B cell (primary cell): ENCODE results near the gene MYMK. TPM values are rescaled to one million over a fixed set of nuclear protein-coding genes. Genes with fewer than 3 reads are reported as not detected.

Experiments used
- ATAC-seq: fragments of 200-7000 bp; cut with Tn5 transposase; one replicate; pipeline ENCODE4 v1.10.0; 2021; ENCODE audit warnings: low read depth, mild to moderate bottlenecking, moderate number of reproducible peaks, moderate library complexity
- CTCF ChIA-PET: fragments of 350-600 bp; sonication (Branson Sonifier 250); formaldehyde crosslinking; loops from one replicate; lab custom pipeline; 2021; ENCODE audit warnings: antibody characterized with exemption, inconsistent platforms; lab: Charles Lee
- POLR2A ChIA-PET: fragments of 350-600 bp; sonication (Branson Sonifier 250); formaldehyde crosslinking; loops from one replicate; lab custom pipeline; 2021; ENCODE audit warnings: antibody characterized with exemption; lab: Charles Lee
- DNase-seq: peaks from one replicate; pipeline ENCODE4 v3.0.0; 2013
- H2AFZ ChIP-seq: 2 replicates; pipeline ENCODE4 v1.6.1; 2012; ENCODE audit warnings: mild to moderate bottlenecking, low read depth, low read length; ENCODE audit not compliant: insufficient read depth, poor library complexity, severe bottlenecking
- H3K27ac ChIP-seq, 2 donors: 1 replicate in 1 of 2; 2 replicates in 1 of 2; pipeline ENCODE4 v1.5.1; 2012 to 2013; ENCODE audit warnings: low read length in 2 of 2, mild to moderate bottlenecking in 2 of 2, moderate library complexity in 1 of 2
- H3K27me3 ChIP-seq, 4 experiments: fragments of 200-600 bp in 1 of 4; sonication (generic) in 1 of 4; replicated peaks in 1 of 4; 1 replicate in 2 of 4; 2 replicates in 2 of 4; pipeline versions ENCODE4 v1.6.1 to v1.7.0; 2013 to 2016; ENCODE audit warnings: low read length in 3 of 4, mild to moderate bottlenecking in 2 of 4, mixed read lengths in 1 of 4, moderate library complexity in 1 of 4; ENCODE audit not compliant: insufficient read depth in 4 of 4, control insufficient read depth in 3 of 4; ENCODE audit errors: control extremely low read depth in 1 of 4
- H3K36me3 ChIP-seq, 2 experiments: replicated peaks in 1 of 2; 1 replicate in 1 of 2; 2 replicates in 1 of 2; pipeline versions ENCODE4 v1.6.1 to v1.7.1; 2013; ENCODE audit warnings: low read length in 1 of 2; ENCODE audit not compliant: insufficient read depth in 2 of 2, control insufficient read depth in 1 of 2; ENCODE audit errors: control extremely low read depth in 1 of 2, extremely low read depth in 1 of 2
- H3K4me1 ChIP-seq, 2 donors: fragments of 200-600 bp in 1 of 2; sonication (generic) in 1 of 2; 1 replicate in 1 of 2; 2 replicates in 1 of 2; pipeline versions ENCODE4 v1.5.1 to v1.6.1; 2013 to 2017; ENCODE audit warnings: low read length in 2 of 2; ENCODE audit not compliant: control insufficient read depth in 2 of 2, insufficient read depth in 2 of 2
- H3K4me2 ChIP-seq: replicated peaks from 2 replicates; pipeline ENCODE3; 2012; ENCODE audit warnings: mild to moderate bottlenecking, low read depth, low read length; ENCODE audit not compliant: poor library complexity, severe bottlenecking
- H3K4me3 ChIP-seq, 5 experiments: fragments of 200-600 bp in 1 of 5; sonication (generic) in 1 of 5; 1 replicate in 3 of 5; 2 replicates in 2 of 5; pipeline versions ENCODE4 v1.5.1 to v1.7.0; 2011 to 2016; ENCODE audit warnings: low read length in 4 of 5, mild to moderate bottlenecking in 4 of 5, low read depth in 2 of 5, control low read depth in 1 of 5, moderate library complexity in 1 of 5; ENCODE audit not compliant: insufficient read depth in 1 of 5; ENCODE audit errors: control extremely low read depth in 1 of 5, extremely low read depth in 1 of 5
- H3K79me2 ChIP-seq: fragments of 200-600 bp; sonication (generic); one replicate; pipeline ENCODE4 v1.6.0; 2016; ENCODE audit warnings: low read length; ENCODE audit not compliant: control insufficient read depth, insufficient read depth
- H3K9ac ChIP-seq: fragments of 200-600 bp; sonication (generic); 2 replicates; pipeline ENCODE4 v1.6.1; 2017; ENCODE audit warnings: mild to moderate bottlenecking, low read length, moderate library complexity
- H3K9me3 ChIP-seq, 3 donors: one replicate each; pipeline versions ENCODE4 v1.6.1 to v1.7.1; 2013; ENCODE audit warnings: low read length in 2 of 3; ENCODE audit not compliant: control insufficient read depth in 2 of 3, insufficient read depth in 1 of 3; ENCODE audit errors: control extremely low read depth in 1 of 3
- H4K20me1 ChIP-seq: 2 replicates; pipeline ENCODE4 v1.6.0; 2012; ENCODE audit warnings: mild to moderate bottlenecking, low read length; ENCODE audit not compliant: insufficient read depth, control insufficient read depth, poor library complexity, severe bottlenecking
- H3K27ac Mint-ChIP-seq: one replicate; pipeline ENCODE4 v1.8.0; 2021; ENCODE audit warnings: mixed read lengths
- H3K27me3 Mint-ChIP-seq: one replicate; pipeline ENCODE4 v1.8.0; 2021; ENCODE audit warnings: mixed read lengths
- H3K4me1 Mint-ChIP-seq: one replicate; pipeline ENCODE4 v1.8.0; 2021; ENCODE audit warnings: mixed read lengths
- H3K4me3 Mint-ChIP-seq: one replicate; pipeline ENCODE4 v1.8.0; 2021; ENCODE audit warnings: mixed read lengths
- H3K9me3 Mint-ChIP-seq: one replicate; pipeline ENCODE4 v1.8.0; 2022; ENCODE audit warnings: mixed read lengths; ENCODE audit not compliant: insufficient read depth
- CTCF ChIP-seq: fragments of 200-600 bp; IDR thresholded peaks from one replicate; pipeline ENCODE4 v1.8.0; 2022; ENCODE audit warnings: antibody characterized with exemption, mild to moderate bottlenecking
- EZH2 ChIP-seq: IDR thresholded peaks from 2 replicates; pipeline ENCODE4 v1.6.1; 2012; ENCODE audit warnings: borderline replicate concordance, low read depth, mild to moderate bottlenecking, moderate library complexity, low read length; ENCODE audit not compliant: insufficient read depth, poor library complexity, severe bottlenecking
- WGBS: methylation state at CpG from one replicate; pipeline ENCODE4 v1.1.5; 2013; ENCODE audit warnings: missing lambda C conversion rate; ENCODE audit not compliant: insufficient coverage; 5-methylcytosine and 5-hydroxymethylcytosine counted together
- intact Hi-C: fragments of 100-400 bp; cut with micrococcal nuclease; formaldehyde crosslinking; loops from one replicate; pipeline ENCODE4 v1.10.0; 2022
- polyA plus RNA-seq: library from polyadenylated mRNA; depleted of rRNA; stranded (reverse); fragments of >200 nt; gene quantifications from 2 replicates; pipeline ENCODE4 v1.2.3, GENCODE V29; 2012
- total RNA-seq, 2 donors: library from RNA; stranded (reverse); fragments of 120-200 nt in 1 of 2; gene quantifications; 1 replicate in 1 of 2; 2 replicates in 1 of 2; pipeline versions ENCODE4 v1.2.3 to v1.2.4, GENCODE V29; 2013 to 2022

MYMK gene
- total and polyA plus RNA-seq, 2 donors (not counting 1 experiment from before 2014, with no cell fraction given) = not detected

GRCh38 chr9:133528001-133528875 lies 3.5 kb upstream of the MYMK start:
- H3K36me3 ChIP-seq = no peaks in the 10 kb centered on the region
- no peak overlapping the region for H3K4me3 ChIP-seq
- no peaks in the 10 kb centered on the region for H3K9me3 Mint-ChIP-seq
- peaks cover 37% of the 10 kb centered on the region for H3K27me3 Mint-ChIP-seq
- no peak overlapping the region for H3K9ac ChIP-seq
- H3K27ac ChIP-seq = no peak overlapping the region
- ChIA-PET POLR2A (no interaction called here), CTCF (no interaction called here)
- WGBS = 94% methylated on average over 19 of the region's 22 CpGs
- TF ChIP-seq EZH2 = no peak
- TF ChIP-seq CTCF = no peak
- intact Hi-C loops = no loop called here
- no peaks in the 10 kb centered on the region for H4K20me1 ChIP-seq
- H3K27me3 ChIP-seq = peaks cover 0 to 37% (median 5%) of the 10 kb centered on the region in 4 experiments
- no peaks in the 10 kb centered on the region for H3K79me2 ChIP-seq
- peaks cover 7 to 10% of the 10 kb centered on the region in 2 donors for H3K4me1 ChIP-seq
- no peak for DNase-seq
- H3K9me3 ChIP-seq = peaks cover 0 to 3% (median 0%) of the 10 kb centered on the region in 3 donors
- no peak overlapping the region for H3K4me2 ChIP-seq
- no peak for ATAC-seq
- no peak overlapping the region for H2AFZ ChIP-seq
- H3K4me3 Mint-ChIP-seq = no peak overlapping the region
- no peak overlapping the region for H3K27ac Mint-ChIP-seq
- peaks cover 7% of the 10 kb centered on the region for H3K4me1 Mint-ChIP-seq

- intact Hi-C loops = no loop called here
Observed at GRCh38 chr9:133527444-133527920, 2.7 kb upstream of the MYMK start.

More at GRCh38 chr9:133527444-133527920, 2.7 kb upstream of the MYMK start:
- ATAC-seq (no peak), DNase-seq (no peak)
- H3K9me3 Mint-ChIP-seq = no peaks in the 10 kb centered on the region
- Histone ChIP-seq H3K4me3 (no peak overlapping the region), H3K4me1 (peaks cover 1 to 2% of the 10 kb centered on the region in 2 donors), H4K20me1 (no peaks in the 10 kb centered on the region), H3K9me3 (no peaks in the 10 kb centered on the region), H3K36me3 (no peaks in the 10 kb centered on the region), H3K27me3 (peaks cover 0 to 30% (median 2%) of the 10 kb centered on the region in 4 experiments), H3K79me2 (no peaks in the 10 kb centered on the region), H2AFZ (no peak overlapping the region), H3K9ac (no peak overlapping the region), H3K4me2 (no peak overlapping the region), H3K27ac (no peak overlapping the region)
- H3K27ac Mint-ChIP-seq = no peak overlapping the region
- 93% methylated on average over 16 of the region's 18 CpGs for WGBS
- TF ChIP-seq EZH2 = no peak
- no peak for TF ChIP-seq CTCF
- H3K27me3 Mint-ChIP-seq = peaks cover 29% of the 10 kb centered on the region
- POLR2A ChIA-PET = no interaction called here
- H3K4me1 Mint-ChIP-seq = no peaks in the 10 kb centered on the region
- CTCF ChIA-PET = no interaction called here
- no peak overlapping the region for H3K4me3 Mint-ChIP-seq
